GM18951 (cell line): ENCODE measurements around the gene NUP35.

Experiments used
- POLR2A ChIP-seq: IDR thresholded peaks from 4 replicates; pipeline ENCODE4 v1.6.1; 2011; ENCODE audit warnings: mild to moderate bottlenecking; ENCODE audit not compliant: insufficient read length, insufficient read depth; ENCODE audit errors: extremely low read depth
- in situ Hi-C: fragments of 300-500 bp; cut with MboI; formaldehyde crosslinking; loops from one replicate; pipeline ENCODE4 v1.12.0; 2022; ENCODE audit warnings: low sequenced_read_pairs, mixed read lengths, inconsistent platforms; ENCODE audit not compliant: unreplicated experiment

Gene NUP35

GRCh38 chr2:183124222-183124956 lies at the start of gene NUP35:
TSS of gene NUP35 (plus strand) at chr2:183124443. CDS start at chr2:183124458, 15 bp downstream.
- in situ Hi-C loops, result no loop called here
- peak; percentile 70 for TF ChIP-seq POLR2A

- in situ Hi-C loops, result no loop called here
- no peak for TF ChIP-seq POLR2A
Observed at GRCh38 chr2:183078163-183078463, 46.1 kb upstream of the NUP35 start.

GRCh38 chr2:183078464-183079138 lies 45.6 kb upstream of the NUP35 start, which contains the start of gene DUSP19:
TSS of gene DUSP19 (plus strand) at chr2:183078747. CDS start at chr2:183078934, 187 bp downstream.
- TF ChIP-seq POLR2A, result peak; percentile 71
- in situ Hi-C loops, result no loop called here

GRCh38 chr2:183079139-183079775 lies 45.0 kb upstream of the NUP35 start:
- in situ Hi-C loops, result no loop called here
- TF ChIP-seq POLR2A, result no peak

- TF ChIP-seq POLR2A, result no peak
- in situ Hi-C loops, result no loop called here
Observed at GRCh38 chr2:183081911-183082310, 42.3 kb upstream of the NUP35 start.

GRCh38 chr2:183088061-183088460 lies 36.2 kb upstream of the NUP35 start:
- no peak for TF ChIP-seq POLR2A
- in situ Hi-C loops, result no loop called here

GRCh38 chr2:183089192-183089851 lies 34.9 kb upstream of the NUP35 start:
- in situ Hi-C loops, result no loop called here
- no peak for TF ChIP-seq POLR2A

GRCh38 chr2:183091318-183091953 lies 32.8 kb upstream of the NUP35 start:
- TF ChIP-seq POLR2A, result no peak
- in situ Hi-C loops, result no loop called here

- in situ Hi-C loops, result no loop called here
- TF ChIP-seq POLR2A, result no peak
Observed at GRCh38 chr2:183091954-183092345, 32.3 kb upstream of the NUP35 start.

GRCh38 chr2:183093857-183094657 lies 30.2 kb upstream of the NUP35 start:
- no peak for TF ChIP-seq POLR2A
- in situ Hi-C loops, result no loop called here

- TF ChIP-seq POLR2A, result no peak
- in situ Hi-C loops, result no loop called here
Observed at GRCh38 chr2:183105402-183106134, 18.7 kb upstream of the NUP35 start.

GRCh38 chr2:183112577-183112976 lies 11.7 kb upstream of the NUP35 start:
- in situ Hi-C loops, result no loop called here
- TF ChIP-seq POLR2A, result no peak
